Endothelial cell (in vitro differentiated cells): ENCODE results near the gene FOXRED2. TPM values are rescaled to one million over a fixed set of nuclear protein-coding genes. Genes with fewer than 3 reads are reported as not detected.
"Not testable (repeated sequence)": the region's sequence is repeated elsewhere in the genome, so short reads cannot be mapped to it uniquely, and the experiment has no call there.

Source experiments
- DNase-seq: peaks from one replicate; pipeline ENCODE4 v3.0.0; 2021; ENCODE audit warnings: low spot score
- H3K27ac Mint-ChIP-seq: one replicate; pipeline ENCODE4 v1.8.0; 2021; ENCODE audit warnings: mixed read lengths, inconsistent platforms; ENCODE audit not compliant: unreplicated experiment
- H3K27me3 Mint-ChIP-seq: one replicate; pipeline ENCODE4 v1.8.0; 2021; ENCODE audit warnings: mild to moderate bottlenecking, moderate library complexity, mixed read lengths, inconsistent platforms; ENCODE audit not compliant: unreplicated experiment
- H3K36me3 Mint-ChIP-seq: one replicate; pipeline ENCODE4 v1.8.0; 2021; ENCODE audit warnings: mild to moderate bottlenecking, low read depth, mixed read lengths, inconsistent platforms; ENCODE audit not compliant: unreplicated experiment
- H3K4me1 Mint-ChIP-seq: one replicate; pipeline ENCODE4 v1.8.0; 2021; ENCODE audit warnings: mild to moderate bottlenecking, mixed read lengths, inconsistent platforms; ENCODE audit not compliant: unreplicated experiment
- H3K4me3 Mint-ChIP-seq: one replicate; pipeline ENCODE4 v1.8.0; 2021; ENCODE audit warnings: mild to moderate bottlenecking, mixed read lengths, inconsistent platforms; ENCODE audit not compliant: unreplicated experiment
- H3K9me3 Mint-ChIP-seq: one replicate; pipeline ENCODE4 v1.8.0; 2021; ENCODE audit warnings: mixed read lengths, inconsistent platforms; ENCODE audit not compliant: unreplicated experiment
- total RNA-seq: library from RNA; stranded (reverse); fragmentation: NEBNext Ultra II Directional; extraction: Animal tissue kit (Norgen Biotek cat#: 25700); gene quantifications from one replicate; pipeline ENCODE4 v1.2.1, GENCODE V29; 2021; ENCODE audit not compliant: unreplicated experiment
- TF ChIP-seq, protein P1 (sequence below): fragments of 200-600 bp; sonication (generic); IDR thresholded peaks from one replicate; pipeline ENCODE4 v1.5.0; 2021; ENCODE audit warnings: antibody characterized with exemption; ENCODE audit not compliant: unreplicated experiment

FOXRED2 gene
- total RNA-seq, 1 donor from 2014 or later = 17.6 TPM

DNA sequence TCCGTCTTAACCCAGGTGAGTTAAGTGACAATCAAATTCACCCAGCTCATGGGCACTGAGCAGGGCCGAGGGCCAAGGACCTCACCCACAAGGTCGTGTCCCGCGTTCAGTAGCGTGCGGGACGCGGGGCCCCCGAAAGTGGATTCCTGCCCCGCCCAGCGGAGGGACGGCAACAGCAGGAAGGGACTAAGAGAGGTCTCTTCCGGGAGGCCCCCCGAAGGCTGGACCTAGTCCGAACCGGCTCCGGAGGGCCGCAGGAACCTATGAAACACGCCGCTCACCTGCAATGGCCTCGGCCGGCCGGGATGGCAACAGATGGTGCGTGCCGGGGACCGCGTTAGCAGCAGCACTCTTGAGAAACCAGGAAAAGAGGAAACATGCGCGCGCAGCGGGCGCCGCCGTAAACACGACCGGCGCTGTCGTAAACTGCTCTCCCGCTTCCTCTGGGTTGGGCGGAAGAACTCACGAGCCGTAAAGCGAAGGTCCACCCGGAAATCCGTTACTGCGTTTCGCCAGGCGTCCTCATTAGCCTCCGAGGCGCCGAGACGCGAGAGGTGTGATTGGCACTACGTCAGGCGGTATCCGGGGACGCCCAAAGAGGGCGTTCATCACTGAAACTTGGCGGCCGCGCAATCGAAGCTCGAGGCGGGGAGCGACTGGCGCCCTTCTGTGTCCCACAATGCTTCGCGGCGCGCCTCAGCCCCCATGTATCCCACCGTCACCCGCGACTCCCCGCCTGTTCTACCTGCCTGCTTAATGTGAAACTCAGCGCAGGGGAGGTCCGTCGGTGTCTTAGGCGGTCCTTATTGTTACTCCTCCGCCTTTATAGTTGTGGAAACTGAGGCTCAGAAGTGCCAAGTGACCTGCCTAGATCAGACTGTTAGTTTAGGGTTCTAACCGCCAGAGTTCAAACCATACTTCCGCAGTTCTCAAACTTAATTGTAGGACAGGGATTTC lies 22.2 kb upstream of the FOXRED2 start, which contains the start of gene EIF3D:
TSS of gene EIF3D (minus strand) at position 372 of the 957 bp plus-strand sequence. CDS start 3,045 bp downstream, outside the sequence.
- Mint-ChIP-seq H3K27me3 (no peaks in the 10 kb centered on the region), H3K27ac (peak within 1 kb of the TSS; percentile 98), H3K9me3 (no peaks in the 10 kb centered on the region), H3K36me3 (peaks cover 24% of the 10 kb centered on the region), H3K4me3 (peak within 1 kb of the TSS; percentile 96), H3K4me1 (no peaks in the 10 kb centered on the region)
- peak; percentile 97 for DNase-seq
- TF ChIP-seq, protein P1, sequence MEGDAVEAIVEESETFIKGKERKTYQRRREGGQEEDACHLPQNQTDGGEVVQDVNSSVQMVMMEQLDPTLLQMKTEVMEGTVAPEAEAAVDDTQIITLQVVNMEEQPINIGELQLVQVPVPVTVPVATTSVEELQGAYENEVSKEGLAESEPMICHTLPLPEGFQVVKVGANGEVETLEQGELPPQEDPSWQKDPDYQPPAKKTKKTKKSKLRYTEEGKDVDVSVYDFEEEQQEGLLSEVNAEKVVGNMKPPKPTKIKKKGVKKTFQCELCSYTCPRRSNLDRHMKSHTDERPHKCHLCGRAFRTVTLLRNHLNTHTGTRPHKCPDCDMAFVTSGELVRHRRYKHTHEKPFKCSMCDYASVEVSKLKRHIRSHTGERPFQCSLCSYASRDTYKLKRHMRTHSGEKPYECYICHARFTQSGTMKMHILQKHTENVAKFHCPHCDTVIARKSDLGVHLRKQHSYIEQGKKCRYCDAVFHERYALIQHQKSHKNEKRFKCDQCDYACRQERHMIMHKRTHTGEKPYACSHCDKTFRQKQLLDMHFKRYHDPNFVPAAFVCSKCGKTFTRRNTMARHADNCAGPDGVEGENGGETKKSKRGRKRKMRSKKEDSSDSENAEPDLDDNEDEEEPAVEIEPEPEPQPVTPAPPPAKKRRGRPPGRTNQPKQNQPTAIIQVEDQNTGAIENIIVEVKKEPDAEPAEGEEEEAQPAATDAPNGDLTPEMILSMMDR = no peak

DNA sequence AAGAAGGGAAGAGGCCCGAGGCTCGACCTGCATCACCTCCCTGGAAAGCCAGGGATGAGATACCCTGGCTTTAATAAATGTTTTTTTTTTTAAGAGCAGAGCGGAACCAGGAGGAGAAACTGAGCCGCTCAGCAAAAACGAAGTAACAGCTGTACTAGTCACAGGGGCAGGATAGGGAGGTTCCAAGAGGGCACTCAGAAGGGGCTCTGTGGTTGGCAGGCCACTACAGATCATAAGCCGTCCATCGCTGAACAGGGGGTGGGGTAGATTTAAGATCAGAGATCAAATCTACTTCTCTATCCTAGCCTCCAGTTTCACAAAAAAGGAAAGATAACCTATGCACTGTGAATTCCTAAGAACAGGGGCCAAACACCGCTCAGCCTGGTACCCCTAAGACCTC lies 21.5 kb upstream of the FOXRED2 start:
- Mint-ChIP-seq H3K9me3 (no peaks in the 10 kb centered on the region), H3K4me3 (peak overlapping the region; percentile 96), H3K27me3 (no peaks in the 10 kb centered on the region), H3K36me3 (peaks cover 30% of the 10 kb centered on the region), H3K4me1 (no peaks in the 10 kb centered on the region), H3K27ac (peak overlapping the region; percentile 98)
- DNase-seq = no peak
- TF ChIP-seq, protein P1 = no peak

DNA sequence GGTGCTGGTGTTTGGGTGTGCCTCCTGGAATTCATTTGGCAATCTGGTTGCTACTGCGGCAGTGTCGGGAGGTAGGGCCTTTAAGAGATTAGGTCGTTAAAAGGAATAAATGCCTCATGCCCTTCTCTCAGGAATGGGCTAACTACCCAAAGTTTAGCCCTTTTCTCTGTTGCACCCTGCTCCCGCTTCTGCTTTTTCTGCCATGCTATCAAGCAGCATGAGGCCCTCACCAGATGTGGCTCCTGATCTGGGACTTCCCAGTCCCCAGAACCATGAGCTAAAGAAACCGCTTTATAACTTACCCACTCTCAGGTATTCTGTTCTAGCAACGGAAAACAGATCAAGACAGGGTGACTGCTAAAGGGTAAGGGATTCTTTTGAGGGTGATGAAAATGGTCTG lies 15.8 kb upstream of the FOXRED2 start:
- Mint-ChIP-seq H3K4me1 (no peaks in the 10 kb centered on the region), H3K4me3 (no peak overlapping the region), H3K27ac (no peak overlapping the region), H3K27me3 (no peaks in the 10 kb centered on the region), H3K36me3 (peaks cover 62% of the 10 kb centered on the region), H3K9me3 (no peaks in the 10 kb centered on the region)
- TF ChIP-seq, protein P1 = no peak
- no peak for DNase-seq

DNA sequence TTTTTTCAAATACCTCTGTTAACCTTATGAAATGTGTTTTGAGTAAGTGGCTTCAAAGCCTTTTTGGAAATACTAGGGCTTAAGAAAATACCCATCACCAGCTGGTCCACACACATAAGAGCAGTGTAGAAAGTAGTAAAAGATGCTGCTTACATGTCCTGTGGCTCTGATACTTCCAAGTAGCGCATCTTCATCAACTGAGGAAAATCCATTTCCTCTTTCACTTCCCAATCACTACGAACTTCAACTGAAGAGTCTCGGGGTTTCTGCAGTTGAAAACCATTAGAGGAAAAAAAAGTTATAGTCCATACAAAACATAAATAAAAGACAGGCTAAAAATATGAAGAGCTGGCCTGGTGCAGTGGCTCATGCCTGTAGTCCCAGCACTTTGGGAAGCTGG lies 13.6 kb upstream of the FOXRED2 start:
- no peaks in the 10 kb centered on the region for H3K4me1 Mint-ChIP-seq
- no peak overlapping the region for H3K27ac Mint-ChIP-seq
- H3K36me3 Mint-ChIP-seq = peaks cover 72% of the 10 kb centered on the region
- TF ChIP-seq, protein P1 = no peak
- H3K27me3 Mint-ChIP-seq = no peaks in the 10 kb centered on the region
- H3K9me3 Mint-ChIP-seq = no peaks in the 10 kb centered on the region
- DNase-seq = no peak
- H3K4me3 Mint-ChIP-seq = peak overlapping the region; percentile 31

DNA sequence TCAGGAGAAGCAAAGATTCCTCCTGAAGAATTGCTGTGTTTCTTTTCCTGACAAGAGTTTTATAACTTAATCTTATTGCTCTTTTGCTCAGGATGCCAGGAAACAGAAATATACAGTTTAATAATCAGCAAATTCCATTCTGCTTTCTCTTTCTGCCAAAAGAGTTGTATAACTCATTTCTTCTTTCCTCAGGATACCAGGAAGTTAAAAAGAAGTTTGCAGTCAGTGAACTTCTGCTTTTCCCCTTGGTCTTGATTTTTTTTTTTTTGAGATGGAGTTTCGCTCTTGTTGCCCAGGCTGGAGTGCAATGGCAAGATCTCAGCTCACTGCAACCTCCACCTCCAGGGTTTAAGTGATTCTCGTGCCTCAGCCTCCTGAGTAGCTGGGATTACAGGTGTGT lies 13.1 kb upstream of the FOXRED2 start:
- H3K36me3 Mint-ChIP-seq = peaks cover 71% of the 10 kb centered on the region
- not testable (repeated sequence) for H3K9me3 Mint-ChIP-seq, H3K4me1 Mint-ChIP-seq

More for the DNA sequence above, 13.1 kb upstream of the FOXRED2 start:
- H3K27me3 Mint-ChIP-seq, DNase-seq, H3K4me3 Mint-ChIP-seq, H3K27ac Mint-ChIP-seq: not testable (repeated sequence)
